ENCODE results near the gene FGF21.
"Not testable (repeated sequence)": the region's sequence is repeated elsewhere in the genome, so short reads cannot be mapped to it uniquely, and the experiment has no call there.

Gene FGF21

GRCh38 chr19:48777139-48777538 is 21.8 kb downstream of the FGF21 start:
- Mint-ChIP-seq H3K4me1 (peaks cover 11 to 15% of the 10 kb centered on the region in 2 donors), H3K9me3 (no peaks in the 10 kb centered on the region), H3K27me3 (peaks cover 1 to 3% of the 10 kb centered on the region in 2 donors), H3K27ac (no peak overlapping the region), H3K36me3 (peaks cover 0 to 1% of the 10 kb centered on the region in 2 donors), H3K4me3 (no peak overlapping the region)
- no peak for DNase-seq
- no peak for ATAC-seq (replicated peaks)

GRCh38 chr19:48777720-48778119 is 22.4 kb downstream of the FGF21 start:
- no peak for ATAC-seq (replicated peaks)
- Mint-ChIP-seq H3K9me3 (no peaks in the 10 kb centered on the region), H3K4me3 (no peak overlapping the region), H3K4me1 (peaks cover 14 to 20% of the 10 kb centered on the region in 2 donors), H3K36me3 (peaks cover 0 to 1% of the 10 kb centered on the region in 2 donors), H3K27ac (no peak overlapping the region), H3K27me3 (peaks cover 0 to under 1% of the 10 kb centered on the region in 2 donors)
- no peak for DNase-seq

- ATAC-seq (replicated peaks) = peak; percentile 40 to 46
- no peak for DNase-seq
- Mint-ChIP-seq H3K4me1 (peaks cover 14 to 20% of the 10 kb centered on the region in 2 donors), H3K4me3 (no peak overlapping the region), H3K9me3 (no peaks in the 10 kb centered on the region), H3K27ac (no peak overlapping the region), H3K27me3 (no peaks in the 10 kb centered on the region), H3K36me3 (peaks cover 0 to 1% of the 10 kb centered on the region in 2 donors)
These were observed 24.3 kb downstream of the FGF21 start for GRCh38 chr19:48779636-48780035.

- DNase-seq (no peak), ATAC-seq (replicated peaks) (peak; percentile 38 to 39)
- no peaks in the 10 kb centered on the region for H3K27me3 Mint-ChIP-seq
- H3K9me3 Mint-ChIP-seq = peaks cover 0 to 3% of the 10 kb centered on the region in 2 donors
- H3K27ac Mint-ChIP-seq = peak overlapping the region; percentile 21
- peaks cover 17 to 20% of the 10 kb centered on the region in 2 donors for H3K4me1 Mint-ChIP-seq
- H3K4me3 Mint-ChIP-seq = no peak overlapping the region
- H3K36me3 Mint-ChIP-seq = peaks cover 0 to 1% of the 10 kb centered on the region in 2 donors
These were observed 25.5 kb downstream of the FGF21 start for GRCh38 chr19:48780631-48781391.

- Mint-ChIP-seq H3K36me3 (no peaks in the 10 kb centered on the region), H3K9me3 (peaks cover 0 to 3% of the 10 kb centered on the region in 2 donors), H3K4me3 (no peak overlapping the region), H3K27me3 (no peaks in the 10 kb centered on the region), H3K4me1 (peaks cover 19 to 25% of the 10 kb centered on the region in 2 donors), H3K27ac (peak overlapping the region; percentile 7)
- DNase-seq = no peak
- no peak for ATAC-seq (replicated peaks)
These were observed 29.2 kb downstream of the FGF21 start for GRCh38 chr19:48784527-48784926.

DNA sequence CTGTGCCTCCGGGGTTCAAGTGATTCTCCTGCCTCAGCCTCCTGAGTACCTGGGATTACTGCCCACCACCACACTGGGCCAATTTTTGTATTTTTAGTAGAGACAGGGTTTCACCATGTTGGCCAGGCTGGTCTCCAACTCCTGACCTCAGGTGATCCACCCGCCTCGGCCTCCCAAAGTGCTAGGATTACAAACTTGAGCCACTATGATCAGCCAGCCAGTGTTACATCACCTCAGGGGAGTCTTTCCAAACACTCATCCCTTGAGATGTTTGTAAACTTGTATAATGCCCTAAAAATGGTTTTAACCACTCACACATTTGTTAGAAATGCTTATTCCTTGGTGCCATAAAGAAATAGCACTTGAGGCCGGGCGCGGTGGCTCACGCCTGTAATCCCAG is 31.1 kb downstream of the FGF21 start:
- not testable (repeated sequence) for H3K9me3 Mint-ChIP-seq; ATAC-seq (replicated peaks); H3K36me3 Mint-ChIP-seq; H3K27ac Mint-ChIP-seq; H3K27me3 Mint-ChIP-seq; DNase-seq; H3K4me3 Mint-ChIP-seq
- H3K4me1 Mint-ChIP-seq = peaks cover 11 to 15% of the 10 kb centered on the region in 2 donors

GRCh38 chr19:48787331-48787730 is 32.0 kb downstream of the FGF21 start:
- not testable (repeated sequence) for H3K36me3 Mint-ChIP-seq; DNase-seq; H3K9me3 Mint-ChIP-seq; H3K4me1 Mint-ChIP-seq; H3K4me3 Mint-ChIP-seq; H3K27ac Mint-ChIP-seq; H3K27me3 Mint-ChIP-seq; ATAC-seq (replicated peaks)

DNA sequence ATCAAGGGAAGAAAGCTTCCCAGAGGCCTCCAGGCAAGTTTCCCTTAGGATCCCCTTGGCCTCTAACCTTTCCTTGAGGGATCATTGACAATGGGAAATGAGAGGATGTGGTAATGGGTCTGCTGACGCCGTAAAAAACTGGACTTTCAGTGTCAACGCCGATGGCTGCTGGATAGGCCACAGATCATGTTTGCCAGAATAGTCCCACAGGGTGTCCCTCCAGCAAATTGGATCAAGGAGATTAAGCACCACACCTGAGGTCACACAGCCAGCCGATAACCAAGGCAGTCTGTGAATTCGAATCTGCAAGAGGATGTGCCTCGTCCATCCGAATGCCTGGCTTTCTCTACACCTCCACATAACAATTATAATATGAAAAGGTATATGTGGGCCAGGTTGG is 37.9 kb downstream of the FGF21 start:
- Mint-ChIP-seq H3K27me3 (no peaks in the 10 kb centered on the region), H3K27ac (peak overlapping the region; percentile 65), H3K4me3 (no peak overlapping the region), H3K4me1 (peaks cover 11 to 15% of the 10 kb centered on the region in 2 donors), H3K9me3 (no peaks in the 10 kb centered on the region), H3K36me3 (peaks cover 0 to 13% of the 10 kb centered on the region in 2 donors)
- no peak for DNase-seq
- ATAC-seq (replicated peaks) = no peak

- Mint-ChIP-seq H3K4me1 (peaks cover 11 to 15% of the 10 kb centered on the region in 2 donors), H3K4me3 (peak overlapping the region; percentile 89 to 91), H3K27ac (peak overlapping the region; percentile 95), H3K9me3 (no peaks in the 10 kb centered on the region), H3K27me3 (no peaks in the 10 kb centered on the region), H3K36me3 (peaks cover 0 to 19% of the 10 kb centered on the region in 2 donors)
- ATAC-seq (replicated peaks) (no peak), DNase-seq (no peak)
These were observed 39.0 kb downstream of the FGF21 start for GRCh38 chr19:48794291-48794690.

- Mint-ChIP-seq H3K9me3 (no peaks in the 10 kb centered on the region), H3K27ac (peak overlapping the region; percentile 95), H3K4me1 (peaks cover 11 to 15% of the 10 kb centered on the region in 2 donors), H3K36me3 (peaks cover under 1 to 24% of the 10 kb centered on the region in 2 donors), H3K27me3 (no peaks in the 10 kb centered on the region), H3K4me3 (peak overlapping the region; percentile 89 to 91)
- ATAC-seq (replicated peaks) = peak; percentile 97 to 99
- peak; percentile 78 for DNase-seq
These were observed 39.8 kb downstream of the FGF21 start for GRCh38 chr19:48795055-48795684.

DNA sequence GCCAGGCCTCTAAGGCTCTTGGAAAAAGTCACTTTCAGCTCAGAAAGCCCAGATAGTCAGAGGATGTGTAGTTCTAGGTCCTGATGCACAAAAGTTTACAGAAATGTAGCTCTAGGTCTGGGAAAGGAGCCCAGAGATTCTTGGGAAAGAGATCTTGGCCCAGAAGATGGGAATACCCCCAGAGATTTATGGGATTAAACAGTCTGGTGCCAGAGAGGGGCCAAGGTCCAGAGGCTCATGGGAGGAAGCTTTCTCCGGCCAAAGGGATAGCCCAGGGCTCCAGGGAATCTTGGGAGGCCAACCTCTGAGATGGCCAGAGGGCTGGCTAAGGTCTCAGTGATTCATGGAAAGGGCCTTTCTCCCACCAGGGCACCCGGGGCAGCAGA is 40.4 kb downstream of the FGF21 start:
- no peaks in the 10 kb centered on the region for H3K27me3 Mint-ChIP-seq
- no peaks in the 10 kb centered on the region for H3K9me3 Mint-ChIP-seq
- ATAC-seq (replicated peaks) (no peak), DNase-seq (no peak)
- H3K36me3 Mint-ChIP-seq = peaks cover 3 to 27% of the 10 kb centered on the region in 2 donors
- H3K4me3 Mint-ChIP-seq = peak overlapping the region; percentile 89 to 91
- peak overlapping the region; percentile 95 for H3K27ac Mint-ChIP-seq
- H3K4me1 Mint-ChIP-seq = peaks cover 11 to 15% of the 10 kb centered on the region in 2 donors

GRCh38 chr19:48796298-48797083 is 41.2 kb downstream of the FGF21 start:
- ATAC-seq (replicated peaks) = no peak
- Mint-ChIP-seq H3K4me3 (no peak overlapping the region), H3K9me3 (no peaks in the 10 kb centered on the region), H3K4me1 (peaks cover 11 to 15% of the 10 kb centered on the region in 2 donors), H3K36me3 (peaks cover 4 to 27% of the 10 kb centered on the region in 2 donors), H3K27ac (no peak overlapping the region), H3K27me3 (no peaks in the 10 kb centered on the region)
- no peak for DNase-seq

GRCh38 chr19:48797103-48797502 is 41.8 kb downstream of the FGF21 start:
- no peak for DNase-seq
- peaks cover 11 to 15% of the 10 kb centered on the region in 2 donors for H3K4me1 Mint-ChIP-seq

GRCh38 chr19:48798937-48799336 is 43.6 kb downstream of the FGF21 start:
- Mint-ChIP-seq H3K36me3 (peaks cover 4 to 27% of the 10 kb centered on the region in 2 donors), H3K4me3 (no peak overlapping the region)

More at GRCh38 chr19:48797103-48797502, 41.8 kb downstream of the FGF21 start:
- Mint-ChIP-seq H3K4me3 (no peak overlapping the region), H3K27ac (no peak overlapping the region), H3K36me3 (peaks cover 4 to 27% of the 10 kb centered on the region in 2 donors), H3K27me3 (no peaks in the 10 kb centered on the region), H3K9me3 (no peaks in the 10 kb centered on the region)
- no peak for ATAC-seq (replicated peaks)

More at GRCh38 chr19:48798937-48799336, 43.6 kb downstream of the FGF21 start:
- H3K9me3 Mint-ChIP-seq = no peaks in the 10 kb centered on the region
- H3K27ac Mint-ChIP-seq = no peak overlapping the region
- DNase-seq (no peak), ATAC-seq (replicated peaks) (no peak)
- no peaks in the 10 kb centered on the region for H3K27me3 Mint-ChIP-seq
- H3K4me1 Mint-ChIP-seq = peaks cover 11 to 15% of the 10 kb centered on the region in 2 donors
